Vagina (tissue), 2 donors: Measurements from ENCODE around the gene APCDD1L. TPM values are rescaled to one million over a fixed set of nuclear protein-coding genes. Genes with fewer than 3 reads are reported as not detected.
A peak's percentile ranks its signal among the peaks of the same experiment; 100 is the strongest.

ENCODE experiments used
- DNase-seq, 2 donors: peaks; one replicate each; pipeline ENCODE4 v3.0.0-alpha.2; 2017; ENCODE audit errors: extremely low spot score in 2 of 2
- H3K27ac ChIP-seq: fragments of 200-600 bp; sonication (generic); one replicate; pipeline ENCODE4 v1.5.1; 2019
- H3K27me3 ChIP-seq: fragments of 200-600 bp; sonication (generic); one replicate; pipeline ENCODE4 v1.5.1; 2019
- H3K36me3 ChIP-seq, 2 donors: fragments of 200-600 bp; sonication (generic); one replicate each; pipeline ENCODE4 v1.5.1; 2017 to 2019
- H3K4me1 ChIP-seq: fragments of 200-600 bp; sonication (generic); one replicate; pipeline ENCODE4 v1.5.1; 2019
- H3K4me3 ChIP-seq, 2 donors: fragments of 200-600 bp; sonication (generic); 1 replicate in 1 of 2; 2 replicates in 1 of 2; pipeline ENCODE4 v1.5.1; 2016 to 2019
- H3K9me3 ChIP-seq: fragments of 200-600 bp; sonication (generic); one replicate; pipeline ENCODE4 v1.5.1; 2019
- POLR2A ChIP-seq, 2 donors: fragments of 450-650 bp; IDR thresholded peaks; one replicate each; pipeline ENCODE4 v1.6.1; 2017; ENCODE audit warnings: antibody characterized with exemption in 2 of 2, mild to moderate bottlenecking in 2 of 2, moderate library complexity in 2 of 2
- POLR2AphosphoS5 ChIP-seq, 2 donors: sonication (generic); formaldehyde crosslinking; IDR thresholded peaks; one replicate each; pipeline ENCODE4 v1.9.0; 2017; ENCODE audit warnings: antibody characterized with exemption in 2 of 2, mild to moderate bottlenecking in 2 of 2, low read depth in 1 of 2; ENCODE audit not compliant: insufficient read depth in 1 of 2
- intact Hi-C: fragments of 100-400 bp; cut with DNase I; formaldehyde crosslinking; loops from one replicate; pipeline ENCODE4 v1.15.1; 2023
- total RNA-seq: library from RNA; depleted of rRNA; stranded (reverse); fragments of >200 nt; gene quantifications from one replicate; pipeline ENCODE4 v1.2.3, GENCODE V29; 2016
- TF ChIP-seq, protein P1 (sequence below), 3 experiments: fragments of 450-650 bp in 2 of 3; fragments of 200-600 bp in 1 of 3; sonication (generic) in 1 of 3; IDR thresholded peaks; one replicate each; pipeline ENCODE4 v1.5.1; 2017 to 2019; ENCODE audit warnings: antibody characterized with exemption in 3 of 3, mild to moderate bottlenecking in 2 of 3, moderate library complexity in 2 of 3

The APCDD1L gene
- total RNA-seq = 0.98 TPM

- intact Hi-C loops = no loop called here
- Histone ChIP-seq H3K4me3 (peak within 1 kb of the TSS; percentile 38), H3K9me3 (no peaks in the 10 kb centered on the region), H3K4me1 (peaks cover 14% of the 10 kb centered on the region), H3K36me3 (no peaks in the 10 kb centered on the region), H3K27ac (no peak within 1 kb of the TSS), H3K27me3 (no peaks in the 10 kb centered on the region)
- TF ChIP-seq, protein P1, sequence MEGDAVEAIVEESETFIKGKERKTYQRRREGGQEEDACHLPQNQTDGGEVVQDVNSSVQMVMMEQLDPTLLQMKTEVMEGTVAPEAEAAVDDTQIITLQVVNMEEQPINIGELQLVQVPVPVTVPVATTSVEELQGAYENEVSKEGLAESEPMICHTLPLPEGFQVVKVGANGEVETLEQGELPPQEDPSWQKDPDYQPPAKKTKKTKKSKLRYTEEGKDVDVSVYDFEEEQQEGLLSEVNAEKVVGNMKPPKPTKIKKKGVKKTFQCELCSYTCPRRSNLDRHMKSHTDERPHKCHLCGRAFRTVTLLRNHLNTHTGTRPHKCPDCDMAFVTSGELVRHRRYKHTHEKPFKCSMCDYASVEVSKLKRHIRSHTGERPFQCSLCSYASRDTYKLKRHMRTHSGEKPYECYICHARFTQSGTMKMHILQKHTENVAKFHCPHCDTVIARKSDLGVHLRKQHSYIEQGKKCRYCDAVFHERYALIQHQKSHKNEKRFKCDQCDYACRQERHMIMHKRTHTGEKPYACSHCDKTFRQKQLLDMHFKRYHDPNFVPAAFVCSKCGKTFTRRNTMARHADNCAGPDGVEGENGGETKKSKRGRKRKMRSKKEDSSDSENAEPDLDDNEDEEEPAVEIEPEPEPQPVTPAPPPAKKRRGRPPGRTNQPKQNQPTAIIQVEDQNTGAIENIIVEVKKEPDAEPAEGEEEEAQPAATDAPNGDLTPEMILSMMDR (IDR thresholded peaks at IDR 0.05) = no peak
- TF ChIP-seq POLR2AphosphoS5 (IDR thresholded peaks at IDR 0.05; ENCODE audit: insufficient read depth in 1 of 2, low read depth in 1 of 2) = no peak
- TF ChIP-seq POLR2A (IDR thresholded peaks at IDR 0.05) = no peak
- DNase-seq = peak in 1 of 2 donors; percentile 65
Measured at GRCh38 chr20:58515233-58516212, at the start of gene APCDD1L. Gene APCDD1L (minus strand): TSS chr20:58515399. CDS start chr20:58514707, 692 bp downstream.

DNA sequence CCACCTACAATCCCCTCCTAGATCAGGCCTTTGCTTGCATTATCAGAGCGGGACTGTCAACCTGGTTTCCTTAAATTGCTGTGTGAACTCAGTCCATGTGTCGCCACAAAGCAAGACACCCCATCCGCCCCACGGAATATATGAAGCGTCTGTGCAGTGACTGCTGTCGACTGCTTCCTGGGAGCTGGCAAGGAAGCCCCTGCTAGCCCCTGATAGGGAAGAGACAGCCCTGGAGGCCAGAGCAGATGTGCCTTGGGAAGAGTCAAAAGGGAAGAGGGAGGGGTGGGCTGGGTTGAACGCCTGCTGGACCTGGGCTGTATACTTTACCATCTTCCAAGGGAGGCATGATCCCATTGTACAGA lies 44.1 kb upstream of the APCDD1L start:
- TF ChIP-seq, protein P1 (IDR thresholded peaks at IDR 0.05) = no peak
- TF ChIP-seq POLR2AphosphoS5 (IDR thresholded peaks at IDR 0.05; ENCODE audit: insufficient read depth in 1 of 2, low read depth in 1 of 2) = no peak
- TF ChIP-seq POLR2A (IDR thresholded peaks at IDR 0.05) = no peak
- H3K27ac ChIP-seq = no peak overlapping the region
- no peak overlapping the region for H3K4me3 ChIP-seq
- no peaks in the 10 kb centered on the region for H3K4me1 ChIP-seq
- no peaks in the 10 kb centered on the region for H3K9me3 ChIP-seq
- intact Hi-C loops = loop anchor here (10.0 kb wide), 1 partner anchor 65 kb away; no protein-coding TSS in a partner anchor
- H3K27me3 ChIP-seq = no peaks in the 10 kb centered on the region
- no peak for DNase-seq
- H3K36me3 ChIP-seq = no peaks in the 10 kb centered on the region

- no peak overlapping the region for H3K4me3 ChIP-seq
- H3K4me1 ChIP-seq = no peaks in the 10 kb centered on the region
- no peak overlapping the region for H3K27ac ChIP-seq
- H3K9me3 ChIP-seq = no peaks in the 10 kb centered on the region
- intact Hi-C loops = loop anchor here (10.0 kb wide), 1 partner anchor 64 kb away; no protein-coding TSS in a partner anchor
- no peaks in the 10 kb centered on the region for H3K27me3 ChIP-seq
- no peaks in the 10 kb centered on the region for H3K36me3 ChIP-seq
- TF ChIP-seq POLR2A (IDR thresholded peaks at IDR 0.05) (no peak), POLR2AphosphoS5 (IDR thresholded peaks at IDR 0.05; ENCODE audit: insufficient read depth in 1 of 2, low read depth in 1 of 2) (no peak)
- TF ChIP-seq, protein P1 (IDR thresholded peaks at IDR 0.05) = no peak
- DNase-seq = no peak
Measured at GRCh38 chr20:58558486-58559367, 43.5 kb upstream of the APCDD1L start.

GRCh38 chr20:58557733-58558342 lies 42.6 kb upstream of the APCDD1L start:
- Histone ChIP-seq H3K27me3 (no peaks in the 10 kb centered on the region), H3K4me3 (no peak overlapping the region), H3K4me1 (peaks cover 6% of the 10 kb centered on the region), H3K9me3 (no peaks in the 10 kb centered on the region), H3K27ac (no peak overlapping the region), H3K36me3 (no peaks in the 10 kb centered on the region)
- TF ChIP-seq POLR2AphosphoS5 (IDR thresholded peaks at IDR 0.05; ENCODE audit: insufficient read depth in 1 of 2, low read depth in 1 of 2) (no peak), POLR2A (IDR thresholded peaks at IDR 0.05) (no peak)
- TF ChIP-seq, protein P1 (IDR thresholded peaks at IDR 0.05) = no peak
- DNase-seq = no peak
- intact Hi-C loops = loop anchor here (10.0 kb wide), 1 partner anchor 63 kb away; no protein-coding TSS in a partner anchor
